SHP77 treated with DMSO at 0.1 percent for 48 hours (cell line): ENCODE data around the gene NEK4.
"Not testable (repeated sequence)": the region's sequence is repeated elsewhere in the genome, so short reads cannot be mapped to it uniquely, and the experiment has no call there.

Experiments
- DNase-seq: peaks from one replicate; lab custom pipeline; 2025; lab: John Stamatoyannopoulos, UW

Gene NEK4

DNA sequence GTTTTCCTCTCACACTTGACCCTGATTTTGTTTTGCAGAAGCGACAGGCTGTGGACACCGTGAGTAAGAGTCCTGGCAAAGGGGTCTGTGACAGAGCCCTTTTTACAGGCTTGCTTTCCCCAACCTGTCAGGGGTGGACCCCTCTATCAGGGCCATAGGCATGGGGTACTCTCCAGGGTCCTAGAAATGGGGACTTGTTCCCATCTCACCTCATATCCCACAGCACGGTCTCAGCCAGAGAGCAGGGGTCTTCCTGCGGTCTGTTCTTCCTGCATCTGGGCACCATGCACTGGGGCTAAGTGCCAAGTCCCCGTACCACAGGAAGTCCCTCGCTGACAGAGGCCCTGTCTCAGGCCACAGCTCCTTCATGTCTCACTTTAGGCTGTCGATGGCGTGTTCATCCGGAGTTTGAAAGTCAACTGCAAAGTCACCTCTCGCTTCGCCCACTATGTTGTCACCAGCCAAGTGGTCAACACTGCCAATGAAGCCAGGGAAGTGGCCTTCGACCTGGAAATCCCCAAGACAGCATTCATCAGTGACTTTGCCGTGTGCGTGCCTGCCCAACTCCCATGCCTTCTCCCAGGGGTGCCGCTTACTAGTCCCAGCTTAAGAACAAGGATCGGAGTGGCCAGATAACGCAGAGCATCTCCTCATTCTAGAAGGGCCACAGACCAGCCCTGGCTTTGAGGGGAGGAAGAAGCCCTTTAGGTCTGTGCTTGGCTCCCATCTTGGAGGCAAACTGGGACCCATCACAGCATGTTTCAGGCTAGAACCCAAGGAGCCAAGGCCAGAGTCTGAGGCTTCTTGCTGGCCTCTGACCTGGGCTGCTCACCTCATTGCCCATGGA, 7.4 kb upstream of the NEK4 start:
- DNase-seq: no peak

DNA sequence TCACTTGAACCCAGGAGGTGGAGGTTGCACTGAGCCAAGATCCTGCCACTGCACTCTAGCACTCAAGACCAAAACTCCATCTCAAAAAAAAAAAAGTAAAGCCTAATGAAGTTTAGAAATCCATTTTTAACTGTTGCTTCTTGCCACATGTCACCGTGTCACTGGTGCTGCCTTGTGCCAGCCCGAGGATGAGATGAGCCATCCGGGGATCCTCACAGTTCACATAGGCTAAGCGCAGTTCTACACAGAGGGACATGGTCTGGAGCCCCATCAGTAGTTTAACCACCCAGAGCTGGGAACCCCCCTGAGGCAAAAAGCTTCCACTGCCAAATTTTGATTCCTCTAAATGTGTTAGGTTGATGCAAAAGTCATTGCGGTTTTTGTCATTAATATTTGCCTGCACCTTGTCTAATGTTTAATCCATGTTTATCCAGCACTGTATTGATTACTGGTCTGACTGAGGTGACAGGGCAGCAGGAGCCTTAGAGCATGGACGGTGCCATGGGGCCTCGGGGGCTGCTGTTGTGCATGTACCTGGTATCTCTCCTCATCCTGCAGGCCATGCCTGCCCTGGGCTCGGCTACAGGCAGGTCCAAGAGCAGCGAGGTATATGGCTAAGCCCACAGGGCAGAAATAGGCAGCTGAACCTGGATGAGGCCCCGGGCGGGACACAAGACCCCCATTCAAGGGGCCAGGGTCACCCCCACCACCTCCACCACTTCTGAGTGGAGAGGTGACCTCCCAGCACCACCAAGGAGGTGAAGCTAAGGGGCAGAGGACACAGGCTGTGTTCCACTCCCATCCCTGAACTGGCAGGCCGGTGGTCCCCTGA, 6.6 kb upstream of the NEK4 start, which contains the start of gene ITIH1:
TSS of gene ITIH1 (plus strand) at position 473 of the 832 bp plus-strand sequence. CDS start at position 490, 17 bp downstream.
- no peak for DNase-seq

GRCh38 chr3:52776486-52776885, 5.7 kb upstream of the NEK4 start:
- DNase-seq: not testable (repeated sequence)

DNA sequence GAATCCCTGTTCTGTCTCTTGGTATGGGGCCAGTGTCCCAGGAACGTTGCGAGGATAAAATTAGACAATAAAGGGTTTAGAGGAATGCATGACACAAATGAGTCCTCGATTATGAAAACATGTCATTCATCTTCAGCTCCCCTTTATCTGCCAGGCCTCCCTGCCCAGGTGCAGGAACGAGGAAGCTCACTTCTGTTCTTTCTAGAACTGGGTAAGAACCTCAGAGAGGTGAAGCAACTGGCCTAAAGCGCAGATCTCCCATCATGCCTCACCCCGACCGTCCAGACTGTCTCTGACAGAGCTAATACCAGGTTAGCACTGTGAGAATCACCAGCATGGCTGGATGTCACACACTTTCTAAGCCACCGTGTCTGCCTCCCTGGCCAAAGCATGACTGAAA, 5.1 kb upstream of the NEK4 start:
- no peak for DNase-seq

DNA sequence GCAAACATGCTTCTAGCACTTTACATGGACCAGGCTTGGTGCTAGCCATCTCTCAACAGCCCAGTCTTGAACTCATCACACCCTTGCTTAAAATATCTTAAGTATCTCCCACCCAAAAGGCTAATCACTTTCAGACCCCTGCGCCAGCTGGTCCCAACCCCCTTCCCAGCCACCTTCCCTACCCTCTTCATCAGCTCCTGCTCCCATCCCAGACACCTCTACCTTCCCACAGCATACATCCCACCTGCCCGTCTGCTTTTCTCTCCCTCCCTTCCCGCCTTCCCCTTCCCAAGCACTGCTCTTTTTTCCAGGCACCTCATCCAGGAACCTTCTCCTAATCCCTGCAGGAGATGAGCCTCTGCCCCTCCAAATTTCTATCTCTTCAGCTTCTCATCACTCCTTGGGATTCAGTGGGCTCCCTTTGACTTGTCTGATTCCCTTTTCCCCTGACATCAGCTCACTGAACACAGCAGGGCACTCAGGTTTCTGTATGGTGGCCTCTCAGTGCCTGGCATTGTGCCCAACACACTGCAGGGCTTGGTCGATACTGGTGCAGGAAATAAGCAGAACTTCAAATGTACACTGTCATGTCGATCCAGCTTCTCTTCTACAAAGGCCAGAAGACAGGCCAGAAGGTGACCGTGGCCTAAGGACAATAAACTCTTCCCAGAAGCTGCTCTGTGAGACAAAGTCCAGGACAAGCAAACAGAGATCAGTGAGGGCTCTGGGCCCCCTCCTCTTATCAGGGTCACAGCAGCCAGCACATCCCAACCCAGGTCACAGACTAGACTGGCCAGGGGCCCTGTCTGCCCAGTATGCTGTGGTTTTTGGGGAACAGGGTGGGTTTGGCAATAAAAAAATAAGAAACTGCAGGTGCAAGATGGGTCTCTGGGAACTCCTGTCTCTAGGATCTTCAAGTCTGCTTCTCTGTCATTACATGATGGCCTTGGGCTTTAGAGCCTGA, 4.4 kb upstream of the NEK4 start:
- DNase-seq: no peak

DNA sequence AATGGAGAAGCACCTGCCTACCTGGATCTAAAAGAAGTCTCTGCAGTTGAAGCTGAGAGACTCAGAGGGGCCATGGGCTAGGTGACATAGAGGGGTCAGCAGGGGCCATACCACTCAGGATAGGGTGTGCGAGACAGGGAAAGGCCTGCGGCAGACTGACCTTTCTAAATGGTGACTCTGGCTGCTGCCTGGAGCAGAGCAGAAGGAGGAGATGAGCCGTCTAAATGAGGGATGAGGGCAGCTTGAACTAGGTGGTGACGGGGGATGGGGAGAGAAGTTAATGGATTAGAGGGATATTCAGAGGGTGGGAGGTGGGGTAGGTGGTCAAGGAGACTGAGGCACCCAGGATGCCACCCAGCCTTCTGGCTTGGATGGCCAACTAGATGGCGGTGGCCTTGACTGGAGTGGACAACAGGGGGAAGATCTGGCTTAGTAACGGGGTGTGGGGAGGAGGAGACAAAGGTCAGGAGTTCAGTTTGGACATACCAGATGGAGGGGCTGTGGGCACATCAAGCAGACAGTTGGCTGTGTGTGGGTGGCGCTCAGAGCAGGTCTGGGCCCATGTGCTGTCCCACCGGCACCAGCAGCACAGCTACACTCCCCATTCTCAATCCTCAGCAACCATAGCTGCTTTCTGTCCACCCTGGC, 3.5 kb upstream of the NEK4 start:
- DNase-seq: no peak

DNA sequence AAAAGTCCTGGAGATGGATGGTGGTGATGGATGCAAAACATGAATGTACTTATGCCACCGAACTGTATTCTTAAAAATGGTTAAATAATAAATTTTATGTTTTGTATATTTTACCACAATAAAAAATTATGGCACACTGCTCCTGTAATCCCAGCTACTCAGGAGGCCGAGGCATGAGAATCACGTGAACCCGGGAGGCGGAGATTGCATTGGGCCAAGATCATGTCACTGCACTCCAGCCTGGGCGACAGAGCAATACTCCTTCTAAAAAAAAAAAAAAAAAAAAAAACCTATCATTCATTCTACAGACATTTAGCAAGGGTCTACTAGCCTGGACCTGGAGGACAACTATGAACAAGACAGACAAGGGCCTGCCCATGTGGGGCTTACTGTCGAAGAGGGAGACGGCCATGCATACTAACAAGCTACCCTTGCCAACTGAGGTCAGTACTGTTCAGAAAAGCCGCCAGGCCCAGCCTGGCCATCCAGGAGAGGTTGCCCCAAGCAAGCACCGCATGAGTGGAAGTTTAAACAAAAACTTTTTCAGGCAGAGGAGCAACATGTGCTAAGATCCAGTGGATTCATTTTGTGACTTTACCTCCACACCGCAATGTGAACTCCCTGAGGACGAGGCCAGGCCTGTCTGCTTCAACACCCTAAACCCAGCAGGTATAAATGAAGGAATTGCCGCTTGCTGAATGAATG, 2.8 kb upstream of the NEK4 start:
- no peak for DNase-seq

DNA sequence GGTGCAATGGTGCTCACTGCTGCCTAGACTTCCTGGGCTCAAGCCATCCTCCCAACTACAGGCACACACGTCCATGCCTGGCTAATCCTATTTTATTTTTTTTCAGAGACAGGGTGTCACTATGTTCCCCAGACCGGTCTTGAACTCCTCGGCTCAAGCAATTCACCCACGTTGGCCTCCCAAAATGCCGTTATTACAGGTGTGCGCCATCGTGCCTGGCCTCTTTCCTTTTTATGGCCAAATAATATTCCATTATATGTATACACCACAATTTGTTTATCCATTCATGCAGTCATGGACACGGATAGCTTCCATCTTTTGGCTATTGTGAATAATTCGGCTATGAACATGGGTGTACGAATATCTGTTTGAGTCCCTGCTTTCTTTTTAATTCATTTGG, 962 bp upstream of the NEK4 start:
- DNase-seq: no peak

GRCh38 chr3:52771334-52771681, 568 bp upstream of the NEK4 start:
- no peak for DNase-seq

DNA sequence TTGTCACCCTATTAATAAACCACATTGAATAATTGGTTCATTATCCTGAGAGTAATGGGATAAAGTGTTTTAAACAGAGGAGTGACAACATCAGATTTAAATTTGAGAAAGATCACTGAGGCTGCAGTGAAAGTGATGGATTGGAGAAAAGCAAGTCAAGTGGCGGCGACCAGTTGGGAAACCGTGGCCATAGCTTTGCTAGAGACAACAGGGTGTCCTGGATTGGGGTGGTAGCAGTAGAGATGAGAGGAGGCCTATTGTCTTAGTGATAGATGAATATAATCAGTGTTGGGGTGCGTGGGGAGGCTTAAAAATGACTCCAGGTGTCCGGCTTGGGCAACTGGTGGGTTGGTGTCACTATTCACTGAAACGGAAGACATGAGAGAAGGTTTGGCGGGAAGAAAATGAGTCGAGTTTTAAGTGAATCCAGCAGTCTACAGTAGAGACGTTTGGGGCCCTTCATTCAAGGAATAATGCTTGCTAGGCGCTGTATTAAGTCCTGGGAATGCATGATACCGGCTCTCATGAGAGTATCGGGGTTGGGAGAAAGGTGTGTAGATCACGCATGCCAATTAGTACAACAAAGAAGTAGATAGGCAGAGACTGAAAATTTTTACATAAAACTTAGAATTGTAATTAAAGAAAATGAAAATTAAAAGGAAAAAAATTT, 819 bp downstream of the NEK4 start:
- no peak for DNase-seq

DNA sequence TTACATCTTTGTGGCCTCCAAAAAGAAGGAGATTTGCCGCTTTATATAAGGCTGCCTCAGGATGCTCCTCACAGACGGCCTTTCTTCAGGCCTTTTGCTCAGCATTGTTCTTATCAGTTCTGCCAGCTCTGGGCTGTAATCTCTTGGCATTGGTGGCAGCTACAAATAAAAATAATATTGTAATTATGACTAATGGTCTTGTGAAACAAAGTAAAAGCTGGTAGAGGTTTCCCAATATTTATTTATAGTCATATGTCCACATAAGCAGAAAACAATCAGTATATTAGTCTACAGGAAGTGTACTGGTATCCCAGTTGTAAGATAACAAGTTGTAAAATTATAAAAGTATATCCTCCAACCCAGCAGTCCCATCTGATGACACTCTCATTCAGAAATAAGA, 7.3 kb downstream of the NEK4 start:
- no peak for DNase-seq

- DNase-seq: no peak
Measured at GRCh38 chr3:52756141-52756540, 14.6 kb downstream of the NEK4 start.

DNA sequence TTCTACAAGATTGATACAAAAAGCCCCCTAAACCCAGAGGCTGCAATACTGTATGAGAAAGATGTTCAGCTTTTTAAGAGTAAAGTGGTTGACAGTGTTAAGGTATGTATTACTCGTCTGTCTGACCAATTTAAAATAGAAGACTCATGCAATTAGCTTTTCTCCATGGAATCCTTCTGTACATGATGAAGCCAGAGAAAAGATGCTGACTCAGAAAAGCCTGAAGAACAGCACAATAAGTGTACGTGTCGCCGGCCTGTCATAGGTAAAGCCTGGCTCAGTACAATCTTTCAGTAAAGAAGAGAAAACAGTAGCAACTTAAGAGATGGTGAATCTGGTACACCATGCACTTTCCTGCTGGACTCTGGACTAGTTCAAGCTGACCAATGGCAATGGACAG, 16.4 kb downstream of the NEK4 start:
- DNase-seq: no peak

DNA sequence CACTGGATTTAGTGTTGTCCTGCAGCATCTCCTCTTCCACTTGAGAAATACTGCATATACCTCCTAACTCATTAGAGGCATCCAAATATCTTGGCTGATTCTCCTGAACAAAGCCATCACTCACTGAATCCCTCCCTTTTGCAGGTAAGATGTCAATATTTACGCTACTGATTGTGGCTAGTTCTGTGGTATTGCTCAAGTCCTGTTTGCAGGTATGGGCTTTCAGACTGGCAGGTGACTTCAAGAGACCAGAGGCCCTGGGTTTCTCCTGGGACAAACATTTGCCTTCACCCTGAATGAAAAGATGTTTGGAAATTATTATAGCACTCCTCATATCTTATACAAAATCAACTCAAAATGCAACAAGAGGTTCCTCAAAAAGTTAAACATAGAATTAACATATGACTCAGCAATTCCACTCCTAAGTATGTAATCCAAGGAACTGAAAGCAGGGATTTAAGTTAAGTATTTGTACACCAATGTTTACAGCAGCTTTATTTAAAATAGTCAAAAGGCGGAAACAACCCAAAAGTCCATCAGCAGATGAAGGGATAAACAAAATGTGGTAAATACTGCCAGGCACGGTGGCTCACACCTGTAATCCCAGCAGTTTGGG, 18.6 kb downstream of the NEK4 start:
- no peak for DNase-seq

GRCh38 chr3:52743721-52744120, 27.0 kb downstream of the NEK4 start:
- DNase-seq: no peak

DNA sequence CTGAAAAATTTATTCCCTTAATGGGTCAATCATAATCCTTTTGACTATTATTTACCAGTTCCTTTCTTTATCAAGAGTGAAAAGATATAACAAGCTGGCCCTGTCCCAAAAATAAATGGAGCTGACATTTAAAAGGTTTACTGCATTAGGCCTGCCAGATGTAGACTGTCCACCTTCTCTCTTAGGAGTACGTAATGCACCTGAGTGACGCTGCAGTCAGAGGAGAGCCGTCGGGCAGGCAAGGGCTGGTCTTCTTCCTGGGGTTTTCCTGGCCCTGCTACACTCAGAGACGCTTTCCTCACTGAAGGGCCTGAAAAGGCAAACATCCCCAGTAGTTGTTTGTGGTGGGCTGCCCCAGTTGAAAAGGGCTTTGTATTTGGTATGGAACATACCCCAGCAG, 27.6 kb downstream of the NEK4 start:
- DNase-seq: no peak

GRCh38 chr3:52742418-52743041, 28.2 kb downstream of the NEK4 start:
- no peak for DNase-seq

- DNase-seq: no peak
Measured at GRCh38 chr3:52739730-52740129, 31.0 kb downstream of the NEK4 start.

- no peak for DNase-seq
Measured at GRCh38 chr3:52733256-52733891, 37.4 kb downstream of the NEK4 start.
